ENCODE measurements around the gene SLC35D2.
A peak's percentile ranks its signal among the peaks of the same experiment; 100 is the strongest.

SLC35D2 gene

GRCh38 chr9:96344458-96345180, 38.9 kb downstream of the SLC35D2 start:
- H3K14ac ChIP-seq (ENCODE audit: low read length) = no peak overlapping the region
- H3K79me1 ChIP-seq (ENCODE audit: low read depth, low read length) = no peaks in the 10 kb centered on the region
- no peak overlapping the region for H2BK15ac ChIP-seq (ENCODE audit: low read length)
- no peak overlapping the region for H2BK120ac ChIP-seq (ENCODE audit: low read depth, low read length)
- H3K18ac ChIP-seq (ENCODE audit: low read length) = no peak overlapping the region
- H3K27ac ChIP-seq (replicated peaks; ENCODE audit: low read length) = no peak overlapping the region
- peaks cover 9 to 34% of the 10 kb centered on the region in 2 donors for H3K9me3 ChIP-seq (replicated peaks in 1 of 2; ENCODE audit: control insufficient read depth in 2 of 2, insufficient read depth in 1 of 2, low read depth in 1 of 2, low read length in 2 of 2)
- H3K4me3 ChIP-seq (ENCODE audit: low read length in 2 of 2) = no peak overlapping the region
- H3K4ac ChIP-seq (ENCODE audit: low read length) = no peak overlapping the region
- peak overlapping the region; percentile 45 for H2AFZ ChIP-seq (ENCODE audit: low read length)
- H3K4me1 ChIP-seq (ENCODE audit: control insufficient read depth in 2 of 2, insufficient read depth in 1 of 2, low read depth in 1 of 2, low read length in 2 of 2) = peaks cover 5 to 15% of the 10 kb centered on the region in 2 donors
- no peak overlapping the region for H2AK5ac ChIP-seq (ENCODE audit: low read depth, low read length)
- no peak overlapping the region for H3K23ac ChIP-seq (ENCODE audit: low read depth, low read length, poor library complexity)
- no peak overlapping the region for H4K8ac ChIP-seq (ENCODE audit: low read depth, low read length)
- H3K4me2 ChIP-seq (ENCODE audit: insufficient read depth, low read length, poor library complexity, severe bottlenecking) = no peak overlapping the region
- no peak overlapping the region for H4K91ac ChIP-seq (ENCODE audit: low read depth, low read length, poor library complexity)
- H3K36me3 ChIP-seq (replicated peaks in 1 of 2; ENCODE audit: control insufficient read depth in 2 of 2, insufficient read depth in 2 of 2, low read length in 2 of 2) = peaks cover 1 to 8% of the 10 kb centered on the region in 2 donors
- no peak overlapping the region for H3K9ac ChIP-seq (ENCODE audit: low read depth, low read length, poor library complexity)
- no peak overlapping the region for H2BK5ac ChIP-seq (ENCODE audit: low read length)
- H2BK12ac ChIP-seq (ENCODE audit: low read length) = no peak overlapping the region
- no peaks in the 10 kb centered on the region for H3K27me3 ChIP-seq (ENCODE audit: control insufficient read depth in 3 of 3, insufficient read depth in 3 of 3, low read depth in 1 of 3, low read length in 3 of 3)
- no CpG with 5 or more reads among the region's 6 CpGs for WGBS, 2 donors (ENCODE audit: extremely low coverage in 2 of 2, insufficient read length in 2 of 2, insufficient replicate concordance in 1 of 2)
- peak; percentile 5 for DNase-seq (ENCODE audit: low spot score)

- H2BK15ac ChIP-seq (ENCODE audit: low read length) = no peak overlapping the region
Measured at GRCh38 chr9:96343515-96344360, 39.8 kb downstream of the SLC35D2 start.

GRCh38 chr9:96342571-96343245, 40.8 kb downstream of the SLC35D2 start:
- Histone ChIP-seq H4K8ac (ENCODE audit: low read depth, low read length) (no peak overlapping the region), H3K14ac (ENCODE audit: low read length) (no peak overlapping the region), H2AK5ac (ENCODE audit: low read depth, low read length) (peak overlapping the region; percentile 2), H2BK5ac (ENCODE audit: low read length) (no peak overlapping the region), H3K23ac (ENCODE audit: low read depth, low read length, poor library complexity) (no peak overlapping the region), H3K9me3 (replicated peaks in 1 of 2; ENCODE audit: control insufficient read depth in 2 of 2, insufficient read depth in 1 of 2, low read depth in 1 of 2, low read length in 2 of 2) (peaks cover 4 to 22% of the 10 kb centered on the region in 2 donors), H2BK12ac (ENCODE audit: low read length) (no peak overlapping the region), H3K4ac (ENCODE audit: low read length) (no peak overlapping the region), H4K91ac (ENCODE audit: low read depth, low read length, poor library complexity) (no peak overlapping the region), H3K79me1 (ENCODE audit: low read depth, low read length) (no peaks in the 10 kb centered on the region), H3K18ac (ENCODE audit: low read length) (peak overlapping the region; percentile 27), H2BK120ac (ENCODE audit: low read depth, low read length) (no peak overlapping the region), H3K27ac (replicated peaks; ENCODE audit: low read length) (no peak overlapping the region), H2BK15ac (ENCODE audit: low read length) (no peak overlapping the region), H3K36me3 (replicated peaks in 1 of 2; ENCODE audit: control insufficient read depth in 2 of 2, insufficient read depth in 2 of 2, low read length in 2 of 2) (peaks cover 0 to 3% of the 10 kb centered on the region in 2 donors), H3K4me1 (ENCODE audit: control insufficient read depth in 2 of 2, insufficient read depth in 1 of 2, low read depth in 1 of 2, low read length in 2 of 2) (peaks cover 5 to 17% of the 10 kb centered on the region in 2 donors), H2AFZ (ENCODE audit: low read length) (no peak overlapping the region), H3K27me3 (ENCODE audit: control insufficient read depth in 3 of 3, insufficient read depth in 3 of 3, low read depth in 1 of 3, low read length in 3 of 3) (no peaks in the 10 kb centered on the region), H3K4me2 (ENCODE audit: insufficient read depth, low read length, poor library complexity, severe bottlenecking) (no peak overlapping the region), H3K4me3 (ENCODE audit: low read length in 2 of 2) (no peak overlapping the region), H3K9ac (ENCODE audit: low read depth, low read length, poor library complexity) (no peak overlapping the region)
- WGBS, 2 donors (ENCODE audit: extremely low coverage in 2 of 2, insufficient read length in 2 of 2, insufficient replicate concordance in 1 of 2) = no CpG with 5 or more reads among the region's 20 CpGs
- DNase-seq (ENCODE audit: low spot score) = no peak

More at GRCh38 chr9:96343515-96344360, 39.8 kb downstream of the SLC35D2 start:
- Histone ChIP-seq H2AK5ac (ENCODE audit: low read depth, low read length) (no peak overlapping the region), H3K4me1 (ENCODE audit: control insufficient read depth in 2 of 2, insufficient read depth in 1 of 2, low read depth in 1 of 2, low read length in 2 of 2) (peaks cover 5 to 17% of the 10 kb centered on the region in 2 donors), H2BK120ac (ENCODE audit: low read depth, low read length) (no peak overlapping the region), H2BK5ac (ENCODE audit: low read length) (no peak overlapping the region), H4K8ac (ENCODE audit: low read depth, low read length) (no peak overlapping the region), H3K4me3 (ENCODE audit: low read length in 2 of 2) (no peak overlapping the region), H3K9ac (ENCODE audit: low read depth, low read length, poor library complexity) (no peak overlapping the region), H3K18ac (ENCODE audit: low read length) (no peak overlapping the region), H2BK12ac (ENCODE audit: low read length) (no peak overlapping the region), H3K27me3 (ENCODE audit: control insufficient read depth in 3 of 3, insufficient read depth in 3 of 3, low read depth in 1 of 3, low read length in 3 of 3) (no peaks in the 10 kb centered on the region), H2AFZ (ENCODE audit: low read length) (peak overlapping the region; percentile 45), H3K4ac (ENCODE audit: low read length) (no peak overlapping the region), H3K4me2 (ENCODE audit: insufficient read depth, low read length, poor library complexity, severe bottlenecking) (no peak overlapping the region), H3K14ac (ENCODE audit: low read length) (no peak overlapping the region), H3K9me3 (replicated peaks in 1 of 2; ENCODE audit: control insufficient read depth in 2 of 2, insufficient read depth in 1 of 2, low read depth in 1 of 2, low read length in 2 of 2) (peaks cover 9 to 32% of the 10 kb centered on the region in 2 donors), H3K23ac (ENCODE audit: low read depth, low read length, poor library complexity) (no peak overlapping the region), H4K91ac (ENCODE audit: low read depth, low read length, poor library complexity) (no peak overlapping the region), H3K36me3 (replicated peaks in 1 of 2; ENCODE audit: control insufficient read depth in 2 of 2, insufficient read depth in 2 of 2, low read length in 2 of 2) (peaks cover 1 to 8% of the 10 kb centered on the region in 2 donors), H3K27ac (replicated peaks; ENCODE audit: low read length) (peak overlapping the region; percentile 48), H3K79me1 (ENCODE audit: low read depth, low read length) (no peaks in the 10 kb centered on the region)
- DNase-seq (ENCODE audit: low spot score) = no peak
- WGBS, 2 donors (ENCODE audit: extremely low coverage in 2 of 2, insufficient read length in 2 of 2, insufficient replicate concordance in 1 of 2) = no CpG with 5 or more reads among the region's 5 CpGs

Data from neuronal stem cell (in vitro differentiated cells).